Measurements from ENCODE around the gene TLK2.
"Not testable (repeated sequence)": the region's sequence is repeated elsewhere in the genome, so short reads cannot be mapped to it uniquely, and the experiment has no call there.

Gene TLK2

DNA sequence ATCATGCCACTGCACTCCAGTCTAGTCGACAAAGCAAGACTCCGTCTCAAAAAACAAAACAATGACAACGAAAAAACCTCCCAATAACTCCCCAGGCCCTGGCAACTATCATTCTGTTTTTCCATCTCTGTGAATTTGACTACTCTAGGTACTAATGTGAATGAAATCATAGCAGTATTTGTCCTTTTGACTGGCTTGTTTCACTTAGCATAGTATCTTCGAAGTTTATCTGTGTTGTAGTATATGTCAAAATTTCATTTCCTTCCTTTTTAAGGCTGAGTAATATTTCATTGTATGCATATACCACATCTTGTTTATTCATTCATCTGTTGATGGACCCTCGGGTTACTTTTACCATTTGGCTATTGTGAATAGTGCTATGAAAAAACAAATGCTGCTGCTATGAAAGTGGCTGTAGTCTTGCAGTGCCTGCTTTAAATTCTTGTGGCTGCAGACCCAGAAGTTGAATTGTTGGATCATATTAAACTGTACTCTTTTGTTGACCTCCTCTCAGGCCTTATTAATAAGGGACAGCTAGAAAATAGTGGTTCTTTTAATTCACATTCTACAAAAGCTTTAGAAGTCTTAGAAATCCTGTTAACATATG lies 14.5 kb downstream of the TLK2 start:
- not testable (repeated sequence) for DNase-seq

DNA sequence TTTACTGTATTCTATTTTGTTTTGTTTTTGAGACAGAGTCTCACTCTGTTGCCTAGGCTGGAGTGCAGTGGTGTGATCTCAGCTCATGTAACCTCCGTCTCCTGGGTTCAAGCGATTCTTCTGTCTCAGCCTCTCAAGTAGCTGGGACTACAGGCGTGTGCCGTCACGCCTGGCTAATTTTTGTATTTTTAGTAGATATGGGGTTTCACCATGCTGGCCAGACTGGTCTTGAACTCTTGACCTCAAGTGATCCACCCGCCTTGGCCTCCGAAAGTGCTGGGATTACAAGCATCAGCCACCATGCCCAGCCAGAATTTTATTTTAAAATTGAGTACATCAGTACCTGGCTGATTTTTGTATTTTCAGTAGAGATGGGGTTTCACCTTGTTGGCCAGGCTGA lies 15.4 kb downstream of the TLK2 start:
- DNase-seq, result not testable (repeated sequence)

DNA sequence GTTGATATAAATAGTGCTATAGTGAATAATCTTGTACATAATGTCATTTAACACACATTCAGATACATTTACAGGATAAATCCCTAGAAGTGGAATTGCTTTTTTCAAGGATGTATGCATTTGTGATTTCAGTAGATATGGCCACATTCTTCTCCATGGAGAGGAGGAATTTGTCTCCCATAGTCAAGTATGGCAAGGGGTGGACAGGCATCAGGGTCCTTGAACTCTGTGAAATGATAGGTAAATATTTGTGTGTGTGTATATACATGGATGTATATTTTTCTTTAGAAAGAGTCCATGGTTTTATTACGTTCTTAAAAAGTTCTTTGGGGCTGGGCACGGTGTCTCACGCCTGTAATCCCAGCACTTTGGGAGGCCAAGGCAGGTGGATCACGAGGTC lies 17.7 kb downstream of the TLK2 start:
- not testable (repeated sequence) for DNase-seq

DNA sequence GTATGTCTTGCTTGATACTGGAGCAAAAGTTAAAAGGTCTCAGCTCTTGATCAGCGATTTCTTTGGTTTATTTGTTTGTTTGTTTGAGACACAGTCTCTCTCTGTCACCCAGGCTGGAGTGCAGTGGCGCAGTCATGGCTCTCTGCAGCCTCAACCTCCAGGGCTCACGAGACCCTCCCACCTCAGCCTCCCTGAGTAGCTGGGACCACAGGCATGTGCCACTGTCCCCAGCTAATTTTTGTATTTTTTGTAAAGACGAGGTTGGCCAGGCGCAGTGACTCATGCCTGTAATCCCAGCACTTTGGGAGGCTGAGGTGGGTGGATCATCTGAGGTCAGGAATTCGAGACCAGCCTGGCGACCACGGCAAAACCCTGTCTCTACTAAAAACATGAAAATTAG lies 20.2 kb downstream of the TLK2 start:
- DNase-seq, result not testable (repeated sequence)

DNA sequence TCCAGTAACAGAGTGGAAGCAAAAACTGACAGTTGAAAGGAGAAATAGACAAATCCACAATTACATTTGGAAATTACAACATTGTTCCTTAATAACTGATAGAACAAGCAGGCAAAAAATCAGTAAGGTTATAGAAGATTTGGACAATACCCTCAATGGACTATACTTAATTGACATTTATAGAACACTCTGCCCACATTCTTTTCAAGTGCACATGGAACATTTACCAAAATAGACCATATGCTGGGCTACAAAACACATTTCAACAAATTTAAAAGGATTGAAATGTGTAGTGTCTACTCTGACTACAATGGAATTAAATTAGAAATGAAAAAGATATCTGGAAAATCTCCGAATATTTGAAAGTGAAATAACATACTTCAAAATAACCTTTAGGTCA lies 21.8 kb downstream of the TLK2 start:
- not testable (repeated sequence) for DNase-seq

DNA sequence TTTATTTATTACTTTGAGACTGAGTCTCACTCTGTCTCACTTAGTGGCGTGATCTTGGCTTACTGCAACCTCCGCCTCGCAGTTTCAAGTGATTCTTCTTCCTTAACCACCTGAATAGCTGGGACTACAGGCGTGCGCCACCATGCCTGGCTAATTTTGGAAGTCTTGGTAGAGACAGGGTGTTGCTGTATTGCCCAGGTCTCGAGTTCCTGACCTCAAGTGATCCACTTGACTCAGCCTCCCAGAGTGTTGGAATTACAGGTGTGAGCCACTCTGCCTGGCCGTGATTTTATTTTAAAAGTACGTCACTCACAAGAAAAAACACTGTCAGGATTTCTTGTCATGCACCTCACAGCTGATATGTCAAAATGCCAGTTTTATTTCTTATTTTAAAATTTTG lies 26.2 kb downstream of the TLK2 start:
- not testable (repeated sequence) for DNase-seq

DNA sequence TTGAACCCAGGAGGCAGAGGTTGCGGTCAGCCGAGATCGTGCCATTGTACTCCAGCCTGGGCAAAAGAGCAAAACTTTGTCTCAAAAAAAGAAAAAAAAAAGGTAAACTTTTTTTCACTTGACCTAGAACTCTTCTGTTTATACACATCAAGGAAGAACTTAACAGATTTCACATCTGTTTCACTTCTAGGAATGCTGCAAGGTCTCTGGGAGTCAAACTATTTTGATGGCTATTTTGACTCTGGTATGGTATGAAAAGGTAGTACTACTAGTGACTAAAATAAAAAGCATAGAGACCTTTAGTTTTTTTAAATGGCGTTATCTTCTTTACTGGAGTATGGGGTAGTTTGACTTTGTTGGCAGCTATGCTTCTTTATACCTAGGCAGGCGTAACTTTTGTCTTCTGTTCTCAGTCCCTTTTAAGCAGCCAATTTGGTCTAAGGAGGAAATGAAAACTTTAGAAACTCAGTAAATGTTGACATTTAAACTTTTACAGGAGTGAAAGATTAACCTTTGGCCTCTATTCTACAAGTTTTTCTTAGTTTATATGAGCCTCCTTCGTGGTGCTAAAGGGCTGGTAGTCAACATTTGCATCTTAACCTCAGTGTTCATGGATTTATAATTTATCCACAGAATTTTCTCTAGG lies 28.7 kb downstream of the TLK2 start:
- DNase-seq, result not testable (repeated sequence)

DNA sequence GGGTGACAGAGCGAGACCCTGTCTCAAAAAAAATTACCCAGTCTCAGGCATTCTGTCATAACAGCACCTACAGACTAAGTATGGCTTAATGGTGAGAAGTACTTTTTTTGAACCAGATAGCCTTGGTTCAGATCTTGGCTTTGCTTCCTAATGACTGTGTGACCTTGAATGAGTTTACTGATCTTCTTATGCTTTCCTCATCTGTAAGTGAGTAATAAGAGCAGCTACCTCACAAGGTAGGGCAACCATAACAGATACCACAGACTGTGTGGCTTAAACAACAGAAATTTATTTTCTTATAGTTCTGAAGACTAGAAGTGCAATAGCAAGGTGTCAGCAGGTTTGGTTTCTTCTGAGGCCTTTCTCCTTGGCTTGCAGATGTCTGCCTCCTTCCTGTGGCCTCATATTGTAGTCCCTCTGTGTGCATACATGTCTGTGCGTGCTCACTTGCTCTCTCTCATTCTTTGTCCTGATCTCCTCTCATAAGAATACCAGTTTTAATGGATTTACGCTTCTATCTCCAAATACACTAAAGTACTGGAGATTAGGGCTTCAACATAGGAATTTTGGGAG lies 31.7 kb downstream of the TLK2 start:
- not testable (repeated sequence) for DNase-seq

DNA sequence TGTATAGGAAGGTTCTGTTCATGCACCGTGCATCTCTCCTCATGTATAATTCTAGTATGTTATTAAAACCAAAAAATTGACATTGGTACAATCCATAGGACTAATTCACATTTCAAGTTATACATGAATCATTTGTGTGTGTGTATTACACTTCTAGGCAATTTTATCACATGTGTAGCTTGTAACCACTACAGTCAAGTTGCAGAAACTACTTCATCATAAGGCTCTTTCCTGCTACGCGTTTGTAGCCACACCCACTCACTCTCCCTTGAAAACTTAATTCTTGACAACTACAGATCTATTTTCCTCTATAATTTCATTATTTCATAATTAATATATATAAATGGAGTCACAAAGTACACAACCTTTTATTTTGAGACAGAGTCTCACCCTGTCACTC lies 32.4 kb downstream of the TLK2 start:
- not testable (repeated sequence) for DNase-seq

DNA sequence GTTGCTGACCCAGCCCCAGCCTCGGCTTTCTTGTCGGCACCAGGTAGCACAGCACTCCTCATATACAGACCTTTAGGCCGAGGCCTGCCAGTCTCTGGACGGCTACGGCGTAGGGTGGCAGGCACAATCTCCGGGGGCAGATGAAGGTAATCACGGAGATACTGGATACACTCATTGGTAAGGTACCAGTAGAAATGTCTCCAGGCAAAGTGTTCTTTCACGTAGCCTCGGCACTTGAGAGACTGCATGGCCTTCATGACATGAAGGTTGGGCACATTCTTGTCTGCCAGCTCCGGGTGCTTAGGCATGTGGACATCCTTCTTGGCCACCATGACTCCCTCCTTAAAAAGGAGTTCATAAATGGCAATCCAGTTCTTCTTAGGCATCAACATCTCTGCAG lies 37.8 kb downstream of the TLK2 start:
- not testable (repeated sequence) for DNase-seq

DNA sequence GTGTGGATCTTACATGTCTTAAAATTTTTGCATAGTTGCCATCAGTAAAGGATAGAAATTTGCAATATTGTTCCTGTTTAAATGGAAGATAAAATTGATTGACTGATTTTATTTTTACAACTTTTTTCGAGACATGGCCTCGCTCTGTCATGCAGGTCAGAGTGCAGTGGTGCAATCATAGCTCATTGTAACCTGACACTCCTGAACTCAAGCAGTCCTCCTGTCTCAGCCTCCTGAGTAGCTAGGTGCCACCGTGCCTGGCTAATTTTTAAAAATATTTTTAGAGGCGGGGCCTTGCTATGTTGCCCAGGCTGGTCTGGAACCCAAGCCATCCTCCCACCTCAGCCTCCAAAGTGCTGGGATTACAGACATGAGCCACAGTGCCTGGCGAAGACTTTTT lies 42.7 kb downstream of the TLK2 start:
- DNase-seq, result not testable (repeated sequence)

DNA sequence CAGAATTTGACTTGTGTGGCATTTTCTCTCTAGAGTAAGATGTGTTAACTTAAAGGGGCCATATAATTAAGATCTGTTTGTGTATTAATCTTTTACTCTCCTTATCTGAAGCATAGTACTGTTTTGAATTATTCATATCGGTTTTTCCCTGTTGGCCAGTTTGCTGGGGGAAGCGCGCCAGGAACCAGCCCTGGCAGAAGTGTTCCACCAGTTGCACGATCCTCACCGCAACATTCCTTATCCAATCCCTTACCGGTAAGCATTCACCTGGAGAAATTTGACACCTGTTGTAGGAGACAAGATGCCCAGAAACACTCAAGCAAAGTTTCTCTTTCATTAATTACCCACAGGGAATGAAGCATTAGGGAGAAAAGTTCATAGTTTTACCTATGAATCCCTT lies 45.5 kb downstream of the TLK2 start:
- DNase-seq, result not testable (repeated sequence)

DNA sequence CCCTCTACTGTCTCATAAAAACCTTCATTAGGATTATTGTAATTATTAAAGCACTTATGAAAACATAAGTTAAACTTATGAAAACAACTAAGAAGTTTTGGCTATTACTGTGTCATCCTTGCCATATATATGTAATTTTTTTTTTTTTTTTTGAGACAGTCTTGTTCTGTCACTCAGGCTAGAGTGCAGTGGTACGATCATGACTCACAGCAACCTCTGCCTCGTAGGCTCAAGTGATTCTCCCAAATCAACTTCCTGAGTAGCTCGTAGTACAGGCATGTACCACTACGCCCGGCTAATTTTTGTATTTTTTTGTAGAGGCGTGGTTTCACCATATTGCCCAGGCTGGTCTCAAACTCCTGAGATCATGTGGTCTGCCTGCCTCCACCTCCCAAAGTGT lies 46.7 kb downstream of the TLK2 start:
- not testable (repeated sequence) for DNase-seq

DNA sequence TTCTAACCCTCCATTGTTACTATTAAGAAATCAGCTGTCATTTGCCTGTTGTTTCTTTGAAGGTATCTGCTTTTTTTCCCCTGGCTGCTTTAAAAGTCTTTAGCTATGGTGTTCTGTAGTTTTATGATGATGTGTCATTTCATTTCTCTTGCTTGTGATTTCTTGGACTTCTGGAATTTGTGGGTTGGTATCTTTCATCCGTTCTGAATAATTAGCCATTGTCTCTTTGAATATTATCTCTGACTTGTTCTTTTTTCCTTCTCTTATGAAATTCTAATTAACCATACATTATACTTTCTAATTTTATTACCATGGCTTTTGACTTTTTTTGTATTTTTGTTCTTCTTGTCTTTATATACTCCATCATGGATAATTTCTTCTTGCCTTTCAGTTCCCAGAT lies 52.3 kb downstream of the TLK2 start:
- not testable (repeated sequence) for DNase-seq

DNA sequence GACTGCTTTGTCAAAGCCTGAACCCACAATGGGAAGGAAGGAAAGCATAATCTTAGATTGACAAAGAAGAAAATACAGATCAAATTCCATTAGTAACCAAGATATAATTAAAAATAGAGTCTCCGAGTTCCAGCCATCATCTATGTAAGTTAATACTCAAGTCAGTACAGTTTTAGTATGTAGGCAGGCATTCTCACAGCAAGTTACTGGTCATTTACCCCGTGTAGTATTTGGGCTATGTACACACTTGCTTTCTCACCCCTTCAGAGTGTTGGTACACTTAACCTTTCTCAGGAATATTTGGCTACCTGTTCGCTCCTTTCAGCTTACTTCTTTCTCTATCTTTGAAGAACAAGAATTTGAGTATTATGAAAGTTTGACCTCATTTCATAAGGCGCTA lies 57.9 kb downstream of the TLK2 start:
- not testable (repeated sequence) for DNase-seq

DNA sequence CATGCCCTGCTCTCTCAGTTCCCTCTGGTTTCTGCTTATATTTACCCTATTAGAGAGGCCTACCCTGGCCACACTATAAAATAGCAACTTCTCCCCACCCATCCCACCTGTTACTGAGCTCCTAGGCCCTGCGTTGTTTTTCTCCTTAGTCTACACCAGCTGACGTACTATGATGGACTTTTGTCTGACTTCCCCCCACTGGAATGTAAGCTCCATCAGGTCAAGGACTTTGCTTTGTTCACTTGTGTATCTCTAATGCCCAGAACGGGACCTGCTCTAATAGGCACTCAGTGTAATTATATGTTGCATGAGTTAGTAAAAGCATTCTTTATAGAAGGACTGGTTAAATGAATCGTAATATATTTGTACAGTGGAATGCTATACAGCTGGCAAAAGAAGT lies 62.4 kb downstream of the TLK2 start:
- not testable (repeated sequence) for DNase-seq

DNA sequence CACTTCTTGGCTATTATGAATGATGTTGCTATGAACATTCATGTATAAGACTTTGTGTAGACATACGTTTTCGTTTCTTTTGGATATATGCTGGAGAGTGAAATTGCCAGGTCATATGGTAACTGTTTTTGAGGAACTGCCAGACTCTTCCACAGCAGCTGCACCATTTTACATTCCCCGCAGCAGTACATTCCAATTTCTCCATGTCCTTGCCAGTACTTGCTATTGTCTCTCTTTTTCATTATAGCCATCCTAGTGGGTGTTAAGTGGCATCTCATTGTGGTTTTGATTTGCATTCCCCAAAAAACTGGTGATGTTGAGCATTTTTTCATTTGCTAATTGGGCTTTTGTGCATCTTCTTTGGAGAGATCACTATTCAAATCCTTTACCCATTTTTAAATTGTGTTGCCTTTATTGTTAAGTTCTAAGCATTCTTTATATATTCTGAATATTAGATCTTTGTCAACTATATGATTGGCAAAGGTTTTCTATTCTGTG lies 64.7 kb downstream of the TLK2 start:
- DNase-seq, result not testable (repeated sequence)

DNA sequence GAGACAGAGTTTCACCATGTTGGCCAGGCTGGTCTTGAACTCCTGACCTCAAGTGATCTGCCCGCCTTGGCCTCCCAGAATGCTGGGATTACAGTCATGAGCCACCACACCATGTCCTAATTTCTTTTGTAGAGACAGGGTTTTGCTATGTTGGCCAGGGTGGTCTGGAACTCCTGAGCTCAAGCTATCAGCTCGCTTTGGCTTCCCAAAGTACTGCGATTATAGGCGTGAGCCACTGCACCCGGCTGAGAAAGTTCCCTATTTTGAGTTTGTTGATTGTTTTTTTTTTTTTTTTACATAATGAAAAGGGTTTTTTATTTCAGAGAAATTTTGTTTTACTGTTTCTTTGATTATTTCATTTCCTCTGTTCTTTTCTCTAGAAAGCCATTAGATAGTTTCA lies 67.4 kb downstream of the TLK2 start:
- DNase-seq, result not testable (repeated sequence)

DNA sequence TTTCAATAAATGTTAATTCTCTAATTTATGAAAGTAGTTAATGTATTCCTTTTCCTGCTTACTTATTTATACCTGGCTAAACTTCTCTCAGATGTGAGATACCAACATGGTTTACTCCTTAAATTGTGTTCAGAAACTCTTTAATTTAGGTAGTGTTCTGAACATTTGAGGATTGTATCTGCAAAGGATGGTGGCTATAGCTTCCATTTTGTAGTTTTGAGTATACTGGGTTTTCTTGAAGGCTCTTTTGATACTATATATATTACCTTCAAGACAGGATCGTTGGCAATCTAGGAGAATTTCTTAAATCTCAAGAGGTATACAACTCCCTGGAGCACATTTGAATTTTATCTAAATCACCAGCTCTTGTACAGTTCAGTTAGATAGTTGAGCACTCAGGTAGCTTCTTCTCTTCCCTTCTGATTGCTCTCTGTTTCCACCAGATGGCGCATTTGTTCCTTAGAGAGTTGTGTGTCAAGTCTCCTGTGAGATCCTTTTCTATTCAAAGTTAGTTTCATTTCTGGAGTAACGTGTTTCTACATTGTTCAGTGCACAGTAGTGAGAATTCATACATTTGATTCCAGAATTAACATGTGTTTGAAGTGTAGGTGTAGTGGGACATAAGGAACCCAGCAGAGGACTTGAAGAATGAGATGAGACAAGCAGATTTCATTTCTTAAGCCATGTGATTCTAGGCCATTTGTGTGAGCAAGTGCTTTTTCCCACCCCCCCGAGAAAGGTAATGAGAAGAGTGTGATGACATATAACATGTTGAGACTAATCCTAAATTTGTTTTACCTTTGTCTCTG lies 74.4 kb downstream of the TLK2 start:
- DNase-seq, result peak; percentile 55

DNA sequence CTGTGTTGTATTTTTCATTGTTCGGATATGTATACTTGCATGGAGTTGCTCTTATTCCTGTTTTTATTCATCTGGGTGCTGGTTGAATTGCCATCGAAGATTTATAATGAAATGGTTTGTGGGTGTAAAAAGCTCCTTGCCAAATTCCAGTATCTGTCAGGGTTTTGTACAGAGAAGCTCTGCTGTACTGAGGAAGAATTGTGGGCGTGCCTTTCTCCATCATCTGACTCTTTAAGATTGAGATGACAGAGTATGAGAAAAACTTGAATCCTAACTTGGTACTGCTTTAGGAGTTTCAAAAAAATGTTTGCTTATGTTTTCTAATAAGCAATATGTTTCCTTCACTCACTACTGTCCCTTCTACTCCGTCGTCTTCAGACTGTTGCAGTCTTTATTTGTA lies 78.9 kb downstream of the TLK2 start:
- not testable (repeated sequence) for DNase-seq

DNA sequence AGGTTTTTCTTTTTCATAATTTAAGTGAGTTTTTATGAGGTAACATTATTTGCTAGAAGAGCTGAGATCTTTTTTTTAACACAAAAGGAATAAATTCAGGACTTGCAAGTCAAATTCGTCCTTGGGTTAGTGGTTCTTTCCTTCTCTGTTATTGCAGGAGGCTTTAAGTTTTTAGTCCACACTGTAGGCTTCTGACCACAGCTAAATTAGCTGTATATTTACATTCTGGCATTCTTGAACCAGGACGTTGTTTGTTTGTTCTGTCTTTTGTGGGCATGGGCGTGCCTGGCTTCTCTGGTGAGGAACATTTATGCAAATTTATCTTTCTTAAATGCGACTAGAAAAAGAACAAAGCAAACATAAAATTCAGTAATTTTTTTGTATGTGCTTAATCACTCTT lies 80.3 kb downstream of the TLK2 start:
- DNase-seq, result not testable (repeated sequence)

DNA sequence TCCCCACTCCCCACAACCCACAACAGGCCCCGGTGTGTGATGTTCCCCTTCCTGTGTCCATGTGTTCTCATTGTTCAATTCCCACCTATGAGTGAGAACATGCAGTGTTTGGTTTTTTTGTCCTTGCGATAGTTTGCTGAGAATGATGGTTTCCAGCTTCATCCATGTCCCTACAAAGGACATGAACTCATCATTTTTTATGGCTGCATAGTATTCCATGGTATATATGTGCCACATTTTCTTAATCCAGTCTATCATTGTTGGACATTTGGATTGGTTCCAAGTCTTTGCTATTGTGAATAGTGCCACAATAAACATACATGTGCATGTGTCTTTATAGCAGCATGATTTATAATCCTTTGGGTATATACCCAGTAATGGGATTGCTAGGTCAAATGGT lies 82.3 kb downstream of the TLK2 start:
- not testable (repeated sequence) for DNase-seq

DNA sequence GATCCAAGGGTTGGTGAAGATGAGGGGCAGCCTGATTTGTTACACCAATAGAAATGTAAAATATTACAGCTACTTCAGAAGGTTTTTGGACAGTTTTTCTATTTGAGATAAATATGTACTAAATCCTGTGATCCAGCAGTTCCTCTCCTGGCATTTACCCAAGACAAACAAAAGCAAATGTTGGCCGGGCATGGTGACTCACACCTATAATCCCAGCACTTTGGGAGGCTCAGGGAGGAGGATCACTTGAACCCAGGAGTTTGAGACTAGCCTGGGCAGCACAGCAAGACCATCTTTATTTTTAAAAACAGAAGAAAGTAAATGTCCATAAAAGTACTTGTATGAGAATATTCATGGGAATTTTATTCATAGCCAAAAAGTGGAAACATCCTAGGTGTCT lies 84.0 kb downstream of the TLK2 start:
- peak; percentile 13 for DNase-seq
